Astrocyte (in vitro differentiated cells and primary cell): ENCODE results near the gene UCHL5.

Source experiments
- CTCF ChIP-seq: IDR thresholded peaks from 2 replicates; pipeline ENCODE4 v1.5.1; 2011; ENCODE audit warnings: low read depth, mild to moderate bottlenecking, inconsistent platforms, low read length, moderate library complexity; ENCODE audit not compliant: insufficient read depth
- EZH2 ChIP-seq: IDR thresholded peaks from 2 replicates; pipeline ENCODE4 v1.6.1; 2012; ENCODE audit warnings: mild to moderate bottlenecking, low read length, inconsistent platforms; ENCODE audit not compliant: insufficient read depth

GRCh38 chr1:192993426-192994085 lies 65.6 kb downstream of the UCHL5 start:
- TF ChIP-seq CTCF (no peak), EZH2 (no peak)
